Activated CD4-positive, alpha-beta T cell treated with anti-CD3 and anti-CD28 coated beads, Interleukin-2, amount 50 U/mL, for 24 hours (primary cell): ENCODE results near the gene NEK11.

Experiments
- DNase-seq, 2 donors: peaks; one replicate each; pipeline ENCODE4 v3.0.0-alpha.2; 2020; ENCODE audit warnings: low read depth in 1 of 2, low spot score in 1 of 2

NEK11 gene, protein sequence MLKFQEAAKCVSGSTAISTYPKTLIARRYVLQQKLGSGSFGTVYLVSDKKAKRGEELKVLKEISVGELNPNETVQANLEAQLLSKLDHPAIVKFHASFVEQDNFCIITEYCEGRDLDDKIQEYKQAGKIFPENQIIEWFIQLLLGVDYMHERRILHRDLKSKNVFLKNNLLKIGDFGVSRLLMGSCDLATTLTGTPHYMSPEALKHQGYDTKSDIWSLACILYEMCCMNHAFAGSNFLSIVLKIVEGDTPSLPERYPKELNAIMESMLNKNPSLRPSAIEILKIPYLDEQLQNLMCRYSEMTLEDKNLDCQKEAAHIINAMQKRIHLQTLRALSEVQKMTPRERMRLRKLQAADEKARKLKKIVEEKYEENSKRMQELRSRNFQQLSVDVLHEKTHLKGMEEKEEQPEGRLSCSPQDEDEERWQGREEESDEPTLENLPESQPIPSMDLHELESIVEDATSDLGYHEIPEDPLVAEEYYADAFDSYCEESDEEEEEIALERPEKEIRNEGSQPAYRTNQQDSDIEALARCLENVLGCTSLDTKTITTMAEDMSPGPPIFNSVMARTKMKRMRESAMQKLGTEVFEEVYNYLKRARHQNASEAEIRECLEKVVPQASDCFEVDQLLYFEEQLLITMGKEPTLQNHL

DNA sequence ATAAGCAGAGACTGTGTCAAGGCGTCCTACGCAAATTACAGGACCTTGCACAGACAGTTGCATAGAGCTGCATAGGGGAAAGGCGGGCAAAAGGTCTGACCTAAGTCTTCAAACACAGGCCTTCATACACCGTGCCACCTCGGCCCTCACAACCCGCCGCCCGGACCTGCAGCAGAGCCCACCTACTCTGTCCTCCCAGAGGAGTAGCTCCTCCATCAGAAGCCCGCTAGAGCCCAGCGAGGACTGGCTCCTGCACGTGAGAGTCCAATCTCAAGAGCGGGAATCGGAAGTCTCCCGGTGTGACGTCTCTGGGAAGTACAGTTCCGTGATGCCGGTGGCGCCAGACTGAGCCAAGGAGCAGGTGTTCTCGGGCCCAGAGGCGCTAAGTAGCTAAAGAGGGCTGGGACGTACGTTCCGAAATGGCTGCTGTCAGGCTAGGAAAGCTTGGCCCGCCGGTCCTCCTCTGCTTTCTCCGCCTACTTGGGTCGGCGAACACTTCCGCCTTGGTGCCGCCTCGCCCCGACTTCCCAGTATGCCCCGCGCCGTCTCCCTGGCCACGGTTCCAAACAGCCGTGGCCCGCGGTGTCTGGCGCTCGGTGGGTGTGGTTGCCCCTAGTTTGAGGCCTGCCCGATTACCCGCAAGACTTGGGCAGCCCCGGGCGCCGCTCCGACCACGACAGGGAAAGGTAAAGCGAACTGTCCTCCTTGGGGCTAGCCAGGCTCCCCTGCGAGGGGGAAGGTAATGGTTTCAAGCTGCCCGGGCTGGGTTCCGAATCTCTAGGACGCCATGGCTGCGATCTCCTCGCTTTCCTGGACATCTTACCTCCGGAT lies at the start of gene NEK11, which contains the start of gene ASTE1:
NEK11 (plus strand) TSS at position 557 of the 831 bp plus-strand sequence. CDS start 2,832 bp downstream, outside the sequence.
ASTE1 (minus strand) TSS at position 505 of the 831 bp plus-strand sequence. CDS start 1,519 bp downstream, outside the sequence.
- DNase-seq, result peak; percentile 76 to 85

DNA sequence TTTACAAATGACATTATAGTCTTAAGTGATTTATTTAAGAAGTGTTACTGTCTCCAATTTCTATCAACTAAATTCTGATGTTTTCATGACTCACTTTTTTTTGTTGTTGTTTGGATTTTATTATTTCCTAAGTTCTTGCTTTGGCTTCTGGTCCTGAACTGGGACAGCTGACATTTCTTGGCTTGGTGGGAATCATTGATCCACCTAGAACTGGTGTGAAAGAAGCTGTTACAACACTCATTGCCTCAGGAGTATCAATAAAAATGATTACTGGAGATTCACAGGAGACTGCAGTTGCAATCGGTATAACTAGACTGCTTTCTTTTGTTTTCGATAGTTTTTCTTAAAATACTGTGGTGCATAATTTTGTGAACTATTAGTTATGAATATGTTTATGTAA lies 47.6 kb upstream of the NEK11 start:
- DNase-seq, result no peak

DNA sequence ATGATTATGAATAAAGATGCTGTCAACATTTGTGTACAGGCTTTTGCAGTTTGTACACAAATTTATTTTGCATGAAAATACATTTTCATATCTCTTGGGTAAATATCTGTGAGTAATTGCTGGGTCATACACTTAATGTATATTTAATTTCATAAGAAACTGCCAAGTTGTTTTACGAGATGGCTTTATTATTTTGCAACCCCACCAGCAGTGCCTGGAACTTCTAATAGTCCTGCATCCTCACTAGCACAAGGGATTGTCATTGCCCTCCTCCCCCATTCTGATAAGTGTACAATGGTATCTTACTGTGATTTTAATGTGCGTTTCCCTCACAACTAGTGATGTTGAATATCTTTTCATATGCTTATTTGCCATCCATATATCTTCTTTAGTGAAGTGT lies 45.2 kb upstream of the NEK11 start:
- no peak for DNase-seq

DNA sequence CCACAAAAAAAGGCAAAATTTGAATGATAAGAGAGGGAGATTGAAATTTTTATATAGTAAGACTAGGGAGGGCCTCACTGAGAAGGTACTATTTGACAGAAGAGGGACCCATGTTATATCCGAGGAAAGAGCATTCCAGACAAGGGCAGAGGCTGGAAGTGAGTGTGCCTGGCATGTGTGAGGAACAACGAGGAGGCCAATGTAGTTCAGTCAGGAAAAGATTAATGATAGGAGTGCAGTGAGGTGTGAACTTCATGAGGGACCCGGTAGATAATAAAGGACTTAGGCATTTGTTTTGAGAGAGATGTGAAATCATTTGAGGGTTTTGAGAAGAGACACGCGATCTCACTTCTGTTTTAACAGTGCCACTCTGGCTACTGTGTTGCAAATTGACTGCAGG lies 36.4 kb upstream of the NEK11 start:
- DNase-seq, result no peak

DNA sequence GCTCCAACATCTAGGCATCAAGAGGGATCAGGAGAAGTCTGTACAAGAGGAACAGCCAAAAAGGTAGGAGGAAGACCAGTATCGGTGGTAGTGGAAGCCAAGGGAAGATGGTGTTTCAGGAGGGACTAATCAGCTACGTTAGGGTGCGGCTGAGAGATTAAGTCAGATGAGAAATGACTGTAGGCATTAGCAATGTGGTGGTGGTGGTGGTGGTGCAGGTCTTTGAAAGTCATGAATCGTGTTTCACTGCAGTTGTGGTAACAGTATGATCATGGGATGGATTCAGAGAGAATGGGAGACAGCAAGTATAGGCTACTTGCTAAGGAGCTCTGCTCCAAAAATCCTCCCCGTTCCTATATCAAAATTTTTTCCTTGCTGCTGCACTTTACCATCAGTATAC lies 35.6 kb upstream of the NEK11 start:
- DNase-seq, result no peak

DNA sequence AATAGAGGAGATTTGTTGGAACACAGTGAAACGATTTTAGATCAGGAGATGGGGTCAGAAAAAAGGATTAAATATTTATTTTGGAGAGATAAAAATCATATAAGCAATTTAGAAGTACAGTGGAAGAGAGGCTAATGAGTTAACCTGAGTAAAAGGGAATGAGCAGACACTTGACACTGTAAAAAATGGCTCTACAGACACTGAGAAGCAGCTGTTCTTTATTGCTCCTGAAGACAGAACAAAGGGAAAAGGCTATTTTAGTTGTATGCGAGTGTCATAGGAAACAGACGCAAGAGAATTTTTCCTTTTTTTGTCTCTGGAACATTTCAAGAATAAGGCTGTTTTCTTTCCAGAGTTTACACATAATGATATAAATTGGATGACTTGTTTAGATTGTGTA lies 34.3 kb upstream of the NEK11 start:
- DNase-seq, result no peak

DNA sequence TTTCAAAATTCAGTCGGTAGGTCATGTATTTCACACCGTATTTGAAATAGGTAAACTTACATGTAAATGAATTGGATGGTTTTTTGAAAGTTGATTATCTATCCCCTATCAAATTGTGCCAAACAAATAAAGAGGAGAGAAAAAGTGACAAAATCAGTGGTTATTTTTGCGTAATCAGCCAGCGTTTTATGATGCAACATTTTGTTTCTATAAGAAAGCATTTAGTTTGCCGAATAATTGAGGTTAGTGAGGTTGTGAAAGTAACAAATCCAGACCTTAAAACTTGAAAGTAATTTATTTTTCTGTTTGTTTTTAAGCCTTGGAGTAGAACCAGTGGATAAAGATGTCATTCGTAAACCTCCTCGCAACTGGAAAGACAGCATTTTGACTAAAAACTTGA lies 29.4 kb upstream of the NEK11 start:
- DNase-seq, result no peak

DNA sequence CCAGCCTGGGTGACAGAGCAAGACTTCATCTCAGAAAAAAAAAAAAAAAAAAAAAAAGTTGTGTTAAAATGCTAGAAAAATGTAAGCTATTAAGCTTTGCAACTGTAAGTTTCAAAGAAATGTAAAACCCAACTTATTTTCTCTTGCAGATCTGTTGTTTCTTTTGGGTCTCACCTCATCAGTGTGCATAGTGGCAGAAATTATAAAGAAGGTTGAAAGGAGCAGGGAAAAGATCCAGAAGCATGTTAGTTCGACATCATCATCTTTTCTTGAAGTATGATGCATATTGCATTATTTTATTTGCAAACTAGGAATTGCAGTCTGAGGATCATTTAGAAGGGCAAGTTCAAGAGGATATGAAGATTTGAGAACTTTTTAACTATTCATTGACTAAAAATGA lies 25.6 kb upstream of the NEK11 start:
- DNase-seq, result no peak

DNA sequence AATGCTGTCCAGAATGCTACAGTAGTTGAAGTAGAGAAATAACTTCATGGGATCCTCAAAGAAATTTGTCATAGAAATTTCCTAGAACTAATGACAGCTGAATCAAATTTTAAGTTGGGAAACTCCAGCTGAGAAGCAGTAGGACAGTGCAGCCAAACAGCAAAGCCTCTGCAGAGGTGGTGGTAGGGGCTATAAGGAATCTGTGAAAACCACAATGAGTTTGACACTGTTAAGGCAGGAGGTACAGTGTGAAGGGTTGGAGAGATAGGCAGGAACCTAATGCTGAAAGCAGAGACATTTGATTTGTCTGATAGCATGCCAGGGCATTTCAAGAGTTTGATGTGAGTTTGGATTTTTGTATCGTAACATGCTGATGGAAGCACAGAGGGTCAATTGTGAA lies 22.1 kb upstream of the NEK11 start:
- DNase-seq, result no peak

DNA sequence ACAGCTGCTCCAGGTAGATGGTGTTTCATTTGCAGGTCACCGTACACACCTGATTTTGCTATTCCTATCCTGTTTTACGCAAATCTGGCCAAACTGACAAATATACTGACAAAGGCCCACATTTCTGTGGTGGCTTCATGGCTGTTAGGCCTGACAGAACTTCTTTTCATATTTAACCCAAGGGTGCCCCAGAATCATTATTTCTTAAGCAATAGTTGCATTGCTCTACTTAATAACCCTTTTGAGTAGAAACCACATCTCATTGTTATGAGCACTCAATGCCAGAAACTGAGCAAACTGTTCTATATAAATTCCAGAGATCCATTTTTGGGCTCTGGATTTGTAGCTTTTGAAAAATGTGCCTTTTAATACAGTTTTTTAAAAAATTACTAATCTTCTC lies 19.4 kb upstream of the NEK11 start:
- no peak for DNase-seq

DNA sequence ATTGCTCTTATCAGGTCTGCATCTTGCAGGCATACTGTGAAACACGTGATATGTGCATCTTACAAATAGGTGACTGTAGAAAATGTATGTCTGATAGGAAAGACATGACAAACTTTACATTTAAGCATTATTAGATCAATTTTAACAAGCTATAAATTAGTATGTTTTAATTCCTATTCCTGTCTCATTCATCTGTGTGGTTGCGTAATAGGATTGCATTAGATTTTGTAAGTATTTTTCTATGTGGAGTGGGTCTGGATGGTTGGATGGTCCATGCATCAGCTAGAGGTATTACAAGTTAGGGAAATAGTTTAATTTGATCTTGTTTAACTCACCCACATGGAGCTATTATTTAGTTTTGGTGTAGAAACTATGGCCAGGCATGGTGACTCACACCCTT lies 18.9 kb upstream of the NEK11 start:
- no peak for DNase-seq

DNA sequence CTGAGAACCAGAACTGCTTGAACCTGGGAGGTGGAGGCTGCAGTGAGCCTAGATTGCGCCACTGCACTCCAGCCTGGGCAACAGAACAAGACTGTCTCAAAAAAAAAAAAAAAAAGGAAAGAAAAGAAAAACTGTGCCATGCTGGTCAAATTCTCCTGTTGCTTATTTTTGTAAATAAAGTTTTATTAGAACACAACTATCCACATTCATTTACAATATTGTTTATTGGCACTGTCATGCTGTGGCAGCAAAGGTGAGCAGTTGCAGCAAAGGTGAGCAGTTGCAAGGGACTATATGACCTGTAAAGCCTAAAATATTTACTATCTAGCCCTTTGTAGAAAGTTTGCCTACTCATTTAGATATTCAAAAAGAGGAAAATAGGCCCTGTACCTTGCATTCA lies 18.4 kb upstream of the NEK11 start:
- no peak for DNase-seq

DNA sequence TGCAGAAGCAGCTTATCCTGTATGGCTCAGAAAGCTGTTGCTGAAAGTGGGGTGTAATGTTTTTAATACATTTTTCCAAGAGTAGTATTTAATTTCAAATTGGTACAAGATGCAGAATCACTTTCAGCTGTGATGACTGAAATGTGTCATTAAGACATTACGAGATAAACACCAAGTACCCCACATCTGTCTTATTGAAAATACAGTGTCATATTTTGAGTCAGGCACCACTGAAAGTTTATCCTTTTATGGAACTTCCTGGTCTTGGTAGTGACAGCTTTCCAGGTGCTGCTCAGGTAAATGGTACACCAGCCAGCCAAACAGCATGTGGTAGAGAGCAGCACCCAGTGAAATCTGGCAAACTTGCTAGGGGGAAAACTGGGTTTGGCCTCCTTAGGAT lies 17.0 kb upstream of the NEK11 start:
- no peak for DNase-seq

DNA sequence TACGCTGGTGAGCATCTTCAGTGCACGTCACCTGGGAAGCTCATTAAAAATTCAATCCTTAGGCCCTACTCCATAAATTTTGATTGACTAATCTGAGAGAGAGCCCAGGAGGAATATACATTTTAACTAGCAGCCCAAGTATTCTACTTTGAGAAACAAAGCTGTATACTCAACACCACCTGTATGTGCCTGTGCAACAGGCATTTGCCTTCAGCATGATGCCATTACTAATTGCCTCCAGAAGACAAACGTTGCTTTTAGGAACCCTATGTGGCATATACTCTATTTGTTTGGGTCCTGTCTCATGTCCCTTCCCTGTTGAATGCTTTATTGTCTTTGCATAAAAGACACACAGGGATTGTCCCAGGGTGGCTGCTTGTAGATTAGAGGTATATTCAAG lies 7.7 kb upstream of the NEK11 start:
- no peak for DNase-seq

DNA sequence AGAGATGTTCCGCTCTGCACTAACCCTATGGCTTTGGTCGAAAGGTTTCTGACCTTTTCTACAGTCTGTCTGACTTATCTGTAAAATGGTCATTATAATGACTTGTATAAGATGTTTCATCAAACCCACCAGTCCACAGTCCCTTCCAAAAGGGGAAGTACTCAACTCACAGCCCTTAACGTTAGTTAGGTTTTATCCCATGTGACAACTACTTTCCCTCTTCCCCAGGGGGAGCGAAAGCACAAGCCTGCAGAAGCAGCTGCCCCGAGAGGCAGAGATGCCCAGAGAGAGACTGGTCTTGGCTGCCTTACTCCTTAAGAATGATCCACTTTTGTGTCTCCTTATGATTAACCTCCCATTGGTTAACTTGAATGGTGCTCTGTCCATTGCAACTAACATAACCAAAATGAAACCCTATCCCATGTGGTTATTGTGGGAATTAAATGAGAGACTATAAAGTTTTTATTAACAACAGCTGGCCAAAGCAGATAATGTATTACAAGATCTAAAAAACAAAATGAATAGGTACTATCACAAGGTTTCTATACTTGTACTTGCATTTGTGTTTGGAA lies 6.5 kb upstream of the NEK11 start:
- no peak for DNase-seq

DNA sequence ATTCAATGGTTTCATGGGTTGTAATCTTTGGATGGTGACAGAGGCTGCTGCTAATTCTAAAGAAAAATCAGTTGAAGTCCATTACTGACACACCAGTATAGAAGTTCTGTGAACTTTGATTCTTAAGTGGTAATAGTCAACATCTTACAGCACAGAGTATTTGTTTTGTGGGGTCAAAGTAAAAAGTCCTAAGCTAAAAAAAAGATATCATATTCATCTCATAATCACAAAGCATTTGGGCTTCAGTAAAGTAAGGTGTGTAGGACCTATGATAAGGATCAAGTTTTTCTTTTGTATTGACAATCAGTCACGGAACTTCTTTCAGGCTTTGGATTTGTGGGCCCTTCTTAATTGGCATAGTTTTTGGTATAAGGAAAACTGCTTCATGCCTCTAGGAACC lies 1.1 kb upstream of the NEK11 start:
- no peak for DNase-seq

DNA sequence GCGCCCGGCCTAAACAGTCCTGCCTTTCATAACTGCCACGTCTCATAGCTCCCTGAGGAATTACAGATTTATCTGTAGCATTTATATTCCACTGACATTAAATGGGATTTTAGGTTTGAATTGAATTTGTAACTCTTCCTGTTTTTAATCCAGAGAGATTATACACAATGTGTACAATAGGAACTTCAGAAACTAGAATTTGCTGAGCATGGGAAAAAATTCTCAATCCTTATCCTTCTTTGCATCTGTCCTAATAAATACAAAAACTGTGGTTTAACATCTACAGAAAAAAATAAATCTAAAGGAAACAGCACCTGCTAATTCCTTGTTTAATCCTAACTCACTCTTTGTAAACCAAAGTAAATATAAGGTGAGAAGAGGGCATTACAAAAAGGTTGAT lies 2.2 kb downstream of the NEK11 start:
- DNase-seq, result no peak

DNA sequence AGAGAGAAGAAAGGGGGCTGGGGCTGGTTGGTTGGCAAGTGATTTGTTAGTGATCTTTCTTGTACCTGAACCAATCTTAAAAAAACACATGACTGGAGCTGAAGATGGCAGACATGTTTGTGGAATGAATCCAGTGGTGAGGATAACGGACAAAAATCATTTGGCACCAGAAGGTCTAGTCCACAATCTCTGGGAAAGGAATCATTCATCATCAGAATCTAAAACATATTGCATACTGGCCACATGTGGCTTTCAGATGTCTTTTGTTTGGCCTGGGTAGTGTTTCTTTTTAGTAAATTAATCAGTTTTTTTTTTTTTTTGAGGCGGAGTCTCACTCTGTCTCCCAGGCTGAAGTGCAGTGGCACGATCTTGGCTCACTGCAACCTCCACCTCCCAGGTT lies 5.0 kb downstream of the NEK11 start:
- DNase-seq, result no peak

DNA sequence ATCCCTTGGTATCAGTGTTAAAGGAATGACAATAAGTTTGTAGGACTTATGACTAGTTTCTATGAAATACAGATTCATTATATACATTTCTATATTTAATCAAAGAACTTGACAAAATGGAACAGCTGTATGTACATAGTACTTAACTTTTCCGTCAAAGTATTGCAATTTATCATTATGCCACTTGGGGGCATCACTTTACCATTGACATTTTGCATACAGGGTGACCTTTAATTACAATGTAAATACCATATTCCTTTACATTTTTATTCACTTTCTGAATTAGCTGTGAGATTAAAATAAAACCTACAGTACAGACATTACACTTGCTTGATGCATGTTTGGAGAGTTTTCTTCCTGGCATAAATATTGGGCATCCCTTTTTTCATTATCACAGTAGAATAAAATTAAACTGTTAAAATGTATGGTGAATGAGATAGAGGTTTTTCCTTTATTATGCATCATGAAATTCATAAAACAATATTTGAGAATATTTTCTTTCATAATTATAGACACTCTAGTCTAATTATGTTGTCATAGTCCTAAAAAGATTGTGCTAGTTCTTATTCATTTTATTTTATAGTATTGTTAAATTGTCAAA lies 6.9 kb downstream of the NEK11 start:
- peak in 1 of 2 donors; percentile 36 for DNase-seq

DNA sequence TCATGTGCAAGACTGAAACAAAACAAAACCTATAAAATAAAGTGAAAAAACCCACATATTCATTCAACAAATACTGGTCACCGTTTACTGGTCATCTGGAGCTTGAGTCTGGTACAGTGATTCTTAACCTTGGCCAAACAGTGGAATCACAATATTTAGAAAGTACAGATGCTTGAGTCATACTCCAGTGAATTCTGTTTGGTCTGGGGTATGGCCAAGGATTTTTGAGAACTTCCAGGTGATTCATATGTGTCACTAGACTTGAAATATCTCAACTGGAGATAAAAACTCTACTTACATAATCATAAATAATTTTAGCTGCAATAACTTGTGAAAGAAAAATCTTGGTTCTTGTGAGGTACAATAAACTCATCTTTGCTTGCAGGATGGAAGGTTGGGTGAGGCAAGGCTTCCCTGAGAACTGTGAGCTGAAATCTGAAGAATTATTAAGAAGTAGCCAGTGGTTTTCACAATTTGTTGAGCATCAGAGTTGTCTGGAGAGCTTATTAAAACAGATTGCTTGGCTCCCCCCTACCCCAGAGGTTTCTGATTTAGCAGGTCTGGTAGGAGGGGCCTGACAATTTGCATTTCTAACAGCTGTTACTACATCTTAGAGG lies 9.6 kb downstream of the NEK11 start:
- no peak for DNase-seq

DNA sequence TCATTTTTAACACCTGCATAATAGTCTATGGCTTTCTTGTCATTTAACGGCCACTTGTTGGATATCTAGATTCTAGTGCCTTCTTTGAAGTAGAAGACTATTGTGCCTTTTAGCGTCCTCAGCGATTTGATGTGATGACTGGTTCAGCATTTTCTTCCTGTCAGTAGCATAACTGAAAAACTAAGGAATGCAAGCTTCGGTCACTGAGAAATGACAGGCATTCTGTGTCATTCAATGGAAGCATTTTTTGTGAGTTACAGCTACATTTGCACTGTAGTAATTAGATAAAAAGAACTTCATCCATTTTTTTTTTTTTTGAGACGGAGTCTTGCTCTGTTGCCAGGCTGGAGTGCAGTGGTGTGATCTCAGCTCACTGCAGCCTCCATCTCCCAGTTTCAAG lies 10.3 kb downstream of the NEK11 start:
- DNase-seq, result no peak
